HG03565 (cell line): ENCODE data around the gene NKAIN2.

Experiments
- ATAC-seq: cut with Tn5 transposase; IDR thresholded peaks from one replicate; pipeline ENCODE4 v1.9.1; 2021; ENCODE audit warnings: mild to moderate bottlenecking, moderate library complexity; ENCODE audit not compliant: unreplicated experiment

The NKAIN2 gene

DNA sequence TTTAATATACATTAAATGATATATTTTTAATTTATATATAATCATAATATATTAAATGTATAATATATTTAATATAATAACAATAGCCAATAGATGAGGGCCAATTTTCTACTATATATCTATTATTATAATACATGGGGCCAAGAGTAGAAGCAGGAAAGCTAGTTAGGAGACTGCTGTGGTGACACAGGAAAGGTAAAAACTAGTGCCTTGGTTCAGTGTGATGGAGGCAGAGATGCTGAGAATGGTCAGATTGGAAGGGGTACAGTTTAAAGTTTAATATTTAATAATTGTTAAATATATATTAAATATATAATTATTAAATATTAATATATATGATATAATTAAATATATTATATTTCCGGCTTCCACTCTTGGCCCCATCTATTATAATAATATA, 1055.7 kb downstream of the NKAIN2 start:
- no peak for ATAC-seq

DNA sequence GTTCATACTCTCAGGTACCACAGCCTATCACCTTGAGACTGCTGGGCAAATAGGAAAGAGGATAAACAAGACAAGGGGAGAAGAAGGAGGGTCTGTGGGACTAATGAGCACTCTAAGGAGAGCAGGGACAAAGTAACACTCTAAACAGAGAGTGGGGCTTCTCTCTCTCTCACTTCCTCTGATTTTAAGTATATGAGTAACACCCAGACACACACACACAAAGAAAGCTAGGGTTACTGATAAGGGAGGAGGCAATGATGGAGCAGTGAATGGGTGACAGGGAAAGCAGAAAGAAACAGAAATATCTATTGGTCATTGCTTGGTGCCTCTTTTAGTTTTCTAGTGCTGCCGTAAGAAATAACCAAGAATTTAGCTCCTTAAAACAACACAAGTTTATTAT, 1062.4 kb downstream of the NKAIN2 start:
- ATAC-seq: no peak

DNA sequence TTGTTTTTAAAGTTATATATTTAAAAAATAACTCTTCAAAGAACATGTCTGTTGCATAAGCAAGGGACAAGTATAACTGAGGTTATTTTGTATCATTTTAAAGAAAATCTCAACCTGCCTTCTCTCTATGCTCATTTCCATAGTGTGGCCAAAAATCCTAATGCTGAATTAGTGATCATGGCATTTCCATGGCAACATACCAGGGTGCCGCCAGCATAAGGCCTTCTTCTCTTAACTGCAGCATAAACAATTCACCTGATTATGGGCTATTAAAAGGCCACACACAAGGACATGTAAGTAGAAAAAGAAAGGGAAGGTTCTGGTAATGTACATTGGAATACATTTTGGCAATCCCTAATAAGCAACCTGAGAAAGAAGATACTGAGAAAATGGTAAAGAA, 1063.5 kb downstream of the NKAIN2 start:
- no peak for ATAC-seq

DNA sequence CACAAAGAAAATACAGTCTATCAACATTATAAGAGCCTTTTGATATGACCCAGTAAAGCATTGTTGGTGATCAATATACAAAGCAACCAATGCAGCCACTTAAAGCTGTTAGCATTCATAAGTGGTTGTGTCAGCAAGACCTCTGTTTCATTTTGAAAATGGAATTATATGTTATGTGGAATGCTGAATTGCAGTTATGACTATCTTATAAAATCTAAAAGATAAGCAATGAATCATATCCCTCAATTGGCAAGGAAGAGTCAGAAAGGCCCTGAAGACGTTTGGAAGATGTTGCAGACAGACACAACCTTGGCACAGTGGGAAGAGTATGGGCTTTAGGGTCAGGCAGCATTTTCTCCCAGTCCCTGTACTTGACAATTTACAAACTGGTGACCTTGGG, 1064.8 kb downstream of the NKAIN2 start:
- no peak for ATAC-seq

DNA sequence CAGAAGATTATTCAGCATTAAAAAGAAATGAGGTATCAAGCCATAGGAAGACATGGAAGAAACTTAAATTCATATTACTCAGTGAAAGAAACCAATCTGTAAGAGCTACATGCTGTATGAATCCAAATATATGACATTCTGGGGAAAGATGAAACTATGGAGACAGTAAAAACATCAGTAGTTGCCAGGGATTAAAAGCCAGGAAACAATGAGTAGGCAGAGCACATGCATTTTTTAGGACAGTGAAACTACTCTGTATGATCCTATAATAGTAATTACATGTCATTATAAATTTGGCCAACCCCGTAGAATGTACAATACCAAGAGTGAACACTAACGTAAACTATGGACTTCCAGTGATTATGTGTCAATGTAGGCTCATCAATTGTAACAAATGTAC, 1065.8 kb downstream of the NKAIN2 start:
- no peak for ATAC-seq

DNA sequence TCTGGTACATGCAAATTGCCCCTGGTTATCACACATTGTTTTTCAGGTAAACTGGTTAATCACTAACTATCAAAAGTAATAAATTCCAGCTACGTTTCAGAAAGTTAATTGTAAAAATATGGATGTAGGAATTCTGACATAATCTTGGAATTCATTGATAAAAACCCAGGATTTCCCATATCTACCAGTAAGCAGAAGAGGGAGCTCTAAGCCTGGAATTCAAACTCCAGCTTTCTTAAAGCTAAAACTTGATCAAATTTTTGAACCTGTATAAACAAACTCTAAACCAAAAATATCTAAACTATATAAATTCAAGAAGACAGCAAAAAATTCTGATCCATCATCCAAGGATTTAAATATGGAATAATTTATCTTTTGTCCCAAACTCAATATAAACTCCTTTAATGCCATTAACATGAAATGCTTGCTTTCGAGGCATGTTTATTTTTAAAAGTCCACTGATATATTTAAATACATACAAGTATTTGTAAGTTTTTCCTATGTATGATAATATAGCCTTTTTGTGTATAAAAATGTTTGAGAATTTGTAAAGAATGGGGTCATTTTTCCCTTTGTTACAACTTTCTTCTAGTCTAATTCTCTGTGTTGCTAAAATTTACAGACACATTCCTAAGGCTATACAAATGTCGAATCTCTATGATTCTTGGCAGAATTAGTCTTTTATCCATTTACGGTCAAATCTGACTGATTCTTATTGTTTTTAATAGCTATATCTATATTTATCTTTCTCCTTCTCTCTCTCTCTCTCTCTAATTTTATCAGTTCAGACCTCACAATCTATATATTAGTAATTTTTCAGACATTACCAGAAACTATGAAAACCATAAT, 1067.2 kb downstream of the NKAIN2 start:
- ATAC-seq: no peak

DNA sequence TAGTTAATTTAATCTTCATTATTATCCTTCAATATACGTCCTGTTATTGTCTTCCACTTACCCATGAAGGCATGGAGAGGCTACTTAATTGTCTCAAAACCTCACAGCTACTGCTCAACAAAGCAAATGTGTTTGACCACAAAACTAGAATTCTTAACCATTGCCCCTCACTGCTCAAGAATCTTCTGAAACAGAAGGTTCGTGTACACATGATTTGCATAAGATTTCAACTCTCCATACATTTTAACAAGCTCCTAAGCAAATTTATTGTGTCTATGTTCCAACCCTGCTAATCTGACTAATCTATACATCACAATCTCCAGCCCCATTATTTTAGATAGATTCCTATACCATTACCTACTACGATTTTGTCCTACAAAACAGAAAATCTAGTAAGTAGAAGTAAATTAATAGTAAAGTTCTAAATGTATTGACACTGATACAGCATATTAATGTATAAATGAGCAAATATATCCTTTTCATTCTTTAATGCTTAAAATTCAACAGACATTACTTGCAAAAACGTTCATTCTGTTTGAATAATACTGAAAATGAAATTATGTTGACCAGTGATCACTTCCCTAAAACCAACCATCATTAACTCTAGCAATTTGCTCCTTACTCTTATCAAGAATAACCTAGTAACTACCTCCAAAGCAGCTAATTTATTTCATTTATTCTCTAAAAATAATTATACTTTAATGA, 1068.8 kb downstream of the NKAIN2 start:
- peak; percentile 75 for ATAC-seq

DNA sequence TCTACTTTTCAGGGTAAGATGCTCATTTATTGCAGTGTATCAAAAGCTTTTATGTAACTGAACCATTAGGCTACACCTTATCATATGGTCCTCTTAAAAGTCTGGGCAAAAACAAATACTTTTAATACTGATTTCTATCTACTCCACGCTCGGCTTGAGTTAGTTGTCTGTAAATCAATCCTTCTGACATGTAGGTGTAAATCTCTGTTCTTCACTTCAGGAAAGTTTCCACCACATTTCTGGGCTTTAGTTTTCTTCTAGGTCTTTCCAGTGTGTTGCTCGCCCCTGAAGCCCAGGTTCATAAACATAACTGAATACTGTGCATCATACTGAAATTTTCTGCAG, 1069.4 kb downstream of the NKAIN2 start:
- ATAC-seq: peak; percentile 12
